ENCODE data around the gene CSRP1. TPM values are rescaled to one million over a fixed set of nuclear protein-coding genes. Genes with fewer than 3 reads are reported as not detected.

Gene CSRP1
- total and polyA plus RNA-seq, 5 donors from 2014 or later, result 63.8 to 115 (median 82.0) TPM

DNA sequence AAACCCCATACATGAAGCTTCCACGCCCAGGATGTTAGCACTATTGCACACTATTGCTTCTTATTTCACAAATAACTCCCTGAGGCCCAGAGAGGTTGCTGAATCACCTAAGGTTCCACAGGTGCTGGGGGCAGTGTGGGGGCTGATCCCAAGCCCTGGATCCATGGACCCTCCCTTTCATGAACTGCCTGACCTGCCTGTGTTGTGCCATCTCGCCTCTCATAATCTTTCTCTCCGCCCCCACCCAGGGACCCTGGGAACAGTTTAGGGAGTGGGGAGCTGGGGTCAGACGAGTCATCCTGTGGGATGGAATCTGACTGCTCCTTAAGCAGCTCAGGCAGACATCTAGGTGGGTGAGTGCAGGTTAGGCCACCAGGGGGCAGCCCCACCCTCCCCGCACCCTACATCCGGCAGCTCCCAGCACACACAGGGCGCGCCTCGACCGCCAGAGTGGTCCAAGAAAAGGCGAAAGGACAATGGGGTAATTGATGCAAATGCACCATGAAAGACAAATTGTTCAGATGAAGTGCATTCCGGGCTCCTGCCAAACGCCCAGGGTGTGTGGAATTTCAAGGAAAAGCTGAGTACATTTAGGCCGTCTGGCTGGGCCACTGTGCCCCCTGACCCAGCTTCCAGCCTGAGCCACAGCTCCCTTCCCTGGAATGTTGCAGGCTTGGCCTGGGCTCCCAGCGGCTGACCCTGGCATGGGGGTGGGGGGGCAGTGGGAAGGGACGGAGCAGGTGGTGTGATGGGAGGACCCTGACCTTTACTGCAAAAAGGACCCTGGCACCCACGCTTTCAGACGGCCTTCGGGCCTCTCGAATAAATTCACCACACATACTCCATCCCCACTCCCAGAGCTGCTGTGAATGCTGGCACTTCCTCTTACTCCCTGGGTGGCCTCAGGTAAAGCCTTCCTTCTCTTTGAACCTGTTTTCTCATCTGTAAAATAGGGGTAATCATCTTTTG is 58.7 kb downstream of the CSRP1 start:
- no peak overlapping the region for H3K4me3 ChIP-seq (ENCODE audit: low read depth, low read length)
- H3K36me3 Mint-ChIP-seq, result peaks cover 3% of the 10 kb centered on the region
- no peaks in the 10 kb centered on the region for H3K36me3 ChIP-seq (ENCODE audit: control insufficient read depth, insufficient read depth, low read length)
- H3K9me3 ChIP-seq (ENCODE audit: control insufficient read depth in 2 of 2, low read length in 2 of 2), result no peaks in the 10 kb centered on the region
- no peak overlapping the region for H3K27ac Mint-ChIP-seq
- H3K27me3 ChIP-seq (ENCODE audit: control insufficient read depth, insufficient read depth, low read length), result no peaks in the 10 kb centered on the region
- H3K9me3 Mint-ChIP-seq, result peaks cover 0 to 1% (median 0%) of the 10 kb centered on the region in 7 donors
- H3K4me3 Mint-ChIP-seq, result no peak overlapping the region
- H3K27me3 Mint-ChIP-seq, result peaks cover 32% of the 10 kb centered on the region
- peaks cover 2 to 6% (median 5%) of the 10 kb centered on the region in 4 donors for H3K4me1 Mint-ChIP-seq
- peaks cover 4% of the 10 kb centered on the region for H3K4me1 ChIP-seq (ENCODE audit: control insufficient read depth, insufficient read depth, low read length, poor library complexity, severe bottlenecking)
- DNase-seq, result peak; percentile 11 to 80 (median 34)
- no peak overlapping the region for H3K27ac ChIP-seq (ENCODE audit: insufficient read depth, low read length, poor library complexity, severe bottlenecking)
- peak; percentile 85 to 86 for ATAC-seq (ENCODE audit: low read depth in 2 of 2)

DNA sequence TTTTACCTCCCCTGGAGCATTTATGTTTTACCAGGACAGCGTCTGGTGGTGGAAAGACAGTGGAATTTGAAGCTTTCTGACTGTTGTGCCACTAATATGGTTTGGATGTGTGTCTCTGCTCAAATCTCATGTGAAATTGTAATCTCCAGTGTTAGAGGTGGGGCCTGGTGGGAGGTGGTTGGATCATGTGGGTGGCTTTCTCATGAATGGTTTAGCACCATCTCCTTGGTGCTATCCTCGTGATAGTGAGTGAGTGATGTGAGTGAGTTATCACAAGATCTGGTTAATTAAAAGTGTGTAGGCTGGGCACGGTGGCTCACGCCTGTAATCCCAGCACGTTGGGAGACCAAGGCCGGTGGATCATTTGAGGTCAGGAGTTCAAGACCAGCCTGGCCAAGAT is 61.6 kb downstream of the CSRP1 start:
- Mint-ChIP-seq H3K27ac (no peak overlapping the region), H3K9me3 (peaks cover 0 to 2% (median 0%) of the 10 kb centered on the region in 7 donors), H3K4me1 (peaks cover 2 to 6% (median 5%) of the 10 kb centered on the region in 4 donors), H3K27me3 (peaks cover 31% of the 10 kb centered on the region), H3K4me3 (no peak overlapping the region), H3K36me3 (peaks cover 3% of the 10 kb centered on the region)
- Histone ChIP-seq H3K27ac (ENCODE audit: insufficient read depth, low read length, poor library complexity, severe bottlenecking) (no peak overlapping the region), H3K9me3 (ENCODE audit: control insufficient read depth in 2 of 2, low read length in 2 of 2) (no peaks in the 10 kb centered on the region), H3K4me1 (ENCODE audit: control insufficient read depth, insufficient read depth, low read length, poor library complexity, severe bottlenecking) (no peaks in the 10 kb centered on the region), H3K4me3 (ENCODE audit: low read depth, low read length) (no peak overlapping the region), H3K36me3 (ENCODE audit: control insufficient read depth, insufficient read depth, low read length) (no peaks in the 10 kb centered on the region), H3K27me3 (ENCODE audit: control insufficient read depth, insufficient read depth, low read length) (peaks cover 7% of the 10 kb centered on the region)
- no peak for ATAC-seq (ENCODE audit: low read depth in 2 of 2)
- no peak for DNase-seq

DNA sequence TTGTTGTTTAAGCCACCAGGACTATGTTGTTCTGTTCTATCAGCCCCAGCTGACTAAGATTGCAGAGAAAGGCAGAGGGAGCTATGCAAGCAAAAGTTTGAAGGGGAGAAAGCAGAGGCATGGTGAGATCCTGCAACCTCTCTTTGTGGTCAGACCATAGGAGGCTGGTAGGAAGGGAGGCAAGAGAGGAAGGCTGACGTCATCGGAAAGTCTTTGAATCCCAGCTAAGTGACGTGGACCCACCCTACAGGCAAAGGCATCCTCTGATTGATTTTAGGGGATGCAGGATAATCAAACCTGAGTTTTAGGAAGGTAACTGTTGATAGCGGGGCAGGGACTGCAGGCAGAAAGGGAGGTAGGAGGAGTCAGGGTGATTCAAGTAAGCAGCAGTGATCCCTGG is 62.1 kb downstream of the CSRP1 start:
- H3K9me3 Mint-ChIP-seq, result peaks cover 0 to 2% (median 0%) of the 10 kb centered on the region in 7 donors
- ATAC-seq (ENCODE audit: low read depth in 2 of 2), result no peak
- no peak for DNase-seq
- Histone ChIP-seq H3K27ac (ENCODE audit: insufficient read depth, low read length, poor library complexity, severe bottlenecking) (no peak overlapping the region), H3K4me3 (ENCODE audit: low read depth, low read length) (no peak overlapping the region), H3K27me3 (ENCODE audit: control insufficient read depth, insufficient read depth, low read length) (peaks cover 7% of the 10 kb centered on the region), H3K9me3 (ENCODE audit: control insufficient read depth in 2 of 2, low read length in 2 of 2) (no peaks in the 10 kb centered on the region), H3K4me1 (ENCODE audit: control insufficient read depth, insufficient read depth, low read length, poor library complexity, severe bottlenecking) (no peaks in the 10 kb centered on the region), H3K36me3 (ENCODE audit: control insufficient read depth, insufficient read depth, low read length) (no peaks in the 10 kb centered on the region)
- peaks cover under 1% of the 10 kb centered on the region for H3K36me3 Mint-ChIP-seq
- H3K27me3 Mint-ChIP-seq, result peaks cover 33% of the 10 kb centered on the region
- no peak overlapping the region for H3K4me3 Mint-ChIP-seq
- H3K27ac Mint-ChIP-seq, result no peak overlapping the region
- peaks cover 1 to 6% (median 4%) of the 10 kb centered on the region in 4 donors for H3K4me1 Mint-ChIP-seq

- H3K4me1 Mint-ChIP-seq, result peaks cover 0 to 6% (median 4%) of the 10 kb centered on the region in 4 donors
- Histone ChIP-seq H3K9me3 (ENCODE audit: control insufficient read depth in 2 of 2, low read length in 2 of 2) (no peaks in the 10 kb centered on the region), H3K27me3 (ENCODE audit: control insufficient read depth, insufficient read depth, low read length) (peaks cover 7% of the 10 kb centered on the region), H3K4me3 (ENCODE audit: low read depth, low read length) (no peak overlapping the region), H3K36me3 (ENCODE audit: control insufficient read depth, insufficient read depth, low read length) (no peaks in the 10 kb centered on the region), H3K27ac (ENCODE audit: insufficient read depth, low read length, poor library complexity, severe bottlenecking) (no peak overlapping the region), H3K4me1 (ENCODE audit: control insufficient read depth, insufficient read depth, low read length, poor library complexity, severe bottlenecking) (no peaks in the 10 kb centered on the region)
- H3K9me3 Mint-ChIP-seq, result peaks cover 0 to 2% (median 0%) of the 10 kb centered on the region in 7 donors
- H3K36me3 Mint-ChIP-seq, result no peaks in the 10 kb centered on the region
- H3K27me3 Mint-ChIP-seq, result peaks cover 32% of the 10 kb centered on the region
- H3K4me3 Mint-ChIP-seq, result no peak overlapping the region
- ATAC-seq (ENCODE audit: low read depth in 2 of 2), result no peak
- peak overlapping the region in 1 of 3 donors; percentile 67 for H3K27ac Mint-ChIP-seq
- DNase-seq, result no peak
Observed at GRCh38 chr1:201443747-201444146, 63.2 kb downstream of the CSRP1 start.

DNA sequence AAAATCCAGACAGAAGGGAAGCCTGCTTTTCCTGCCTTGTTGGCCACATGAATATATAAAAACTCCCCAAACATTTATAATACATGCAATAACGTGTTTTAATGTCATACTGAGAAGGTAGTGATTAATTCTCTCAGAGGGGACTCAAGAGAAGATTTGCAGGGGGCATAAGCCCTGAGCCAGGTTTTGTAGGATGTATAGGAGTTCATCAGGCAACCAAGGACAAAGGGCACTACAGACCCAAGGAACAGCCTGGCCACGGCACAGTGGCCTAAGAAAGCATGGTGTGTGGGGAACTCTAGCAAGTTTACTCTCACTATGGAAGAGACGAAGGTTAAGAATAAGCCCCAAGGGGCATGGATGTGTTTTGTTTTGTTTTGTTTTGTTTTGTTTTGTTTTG is 70.0 kb downstream of the CSRP1 start:
- H3K27ac Mint-ChIP-seq, result no peak overlapping the region
- H3K27me3 ChIP-seq (ENCODE audit: control insufficient read depth, insufficient read depth, low read length), result peaks cover 7% of the 10 kb centered on the region
- no peak overlapping the region for H3K4me3 ChIP-seq (ENCODE audit: low read depth, low read length)

GRCh38 chr1:201436393-201436792 is 70.5 kb downstream of the CSRP1 start:
- no peak overlapping the region for H3K27ac Mint-ChIP-seq

More for the DNA sequence above, 70.0 kb downstream of the CSRP1 start:
- Mint-ChIP-seq H3K4me1 (peaks cover 0 to 6% (median 4%) of the 10 kb centered on the region in 4 donors), H3K27me3 (peaks cover 33% of the 10 kb centered on the region), H3K4me3 (no peak overlapping the region), H3K36me3 (peaks cover 4% of the 10 kb centered on the region), H3K9me3 (peaks cover 0 to 2% (median 0%) of the 10 kb centered on the region in 7 donors)
- no peaks in the 10 kb centered on the region for H3K4me1 ChIP-seq (ENCODE audit: control insufficient read depth, insufficient read depth, low read length, poor library complexity, severe bottlenecking)
- DNase-seq (no peak), ATAC-seq (ENCODE audit: low read depth in 2 of 2) (no peak)
- no peaks in the 10 kb centered on the region for H3K36me3 ChIP-seq (ENCODE audit: control insufficient read depth, insufficient read depth, low read length)
- no peak overlapping the region for H3K27ac ChIP-seq (ENCODE audit: insufficient read depth, low read length, poor library complexity, severe bottlenecking)
- no peaks in the 10 kb centered on the region for H3K9me3 ChIP-seq (ENCODE audit: control insufficient read depth in 2 of 2, low read length in 2 of 2)

DNA sequence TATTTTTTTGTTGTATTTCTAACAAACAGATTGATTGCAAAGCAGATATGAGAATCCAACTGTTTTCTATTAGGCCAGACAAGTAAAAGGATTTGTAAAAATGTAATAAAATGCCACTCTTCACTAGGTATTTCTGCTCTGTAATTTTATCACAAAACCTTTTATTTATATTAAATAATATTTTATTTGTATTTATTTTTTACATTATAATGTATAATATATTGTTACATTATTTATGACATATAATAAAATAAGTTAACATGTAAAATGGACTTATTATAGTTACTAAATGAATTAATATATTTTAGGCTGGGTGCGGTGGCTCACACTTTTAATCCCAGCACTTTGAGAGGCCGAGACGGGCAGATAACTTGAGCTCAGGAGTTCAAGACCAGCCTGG is 72.7 kb downstream of the CSRP1 start:
- no peak overlapping the region for H3K27ac ChIP-seq (ENCODE audit: insufficient read depth, low read length, poor library complexity, severe bottlenecking)
- no peak overlapping the region for H3K4me3 Mint-ChIP-seq
- peaks cover 0 to 6% (median 4%) of the 10 kb centered on the region in 4 donors for H3K4me1 Mint-ChIP-seq
- H3K36me3 Mint-ChIP-seq, result peaks cover 4% of the 10 kb centered on the region
- DNase-seq (no peak), ATAC-seq (ENCODE audit: low read depth in 2 of 2) (no peak)
- H3K4me1 ChIP-seq (ENCODE audit: control insufficient read depth, insufficient read depth, low read length, poor library complexity, severe bottlenecking), result no peaks in the 10 kb centered on the region
- H3K27ac Mint-ChIP-seq, result no peak overlapping the region
- no peak overlapping the region for H3K4me3 ChIP-seq (ENCODE audit: low read depth, low read length)
- no peaks in the 10 kb centered on the region for H3K9me3 Mint-ChIP-seq
- no peaks in the 10 kb centered on the region for H3K27me3 ChIP-seq (ENCODE audit: control insufficient read depth, insufficient read depth, low read length)
- H3K27me3 Mint-ChIP-seq, result peaks cover 29% of the 10 kb centered on the region
- H3K36me3 ChIP-seq (ENCODE audit: control insufficient read depth, insufficient read depth, low read length), result no peaks in the 10 kb centered on the region
- H3K9me3 ChIP-seq (ENCODE audit: control insufficient read depth in 2 of 2, low read length in 2 of 2), result no peaks in the 10 kb centered on the region

More at GRCh38 chr1:201436393-201436792, 70.5 kb downstream of the CSRP1 start:
- Histone ChIP-seq H3K36me3 (ENCODE audit: control insufficient read depth, insufficient read depth, low read length) (no peaks in the 10 kb centered on the region), H3K9me3 (ENCODE audit: control insufficient read depth in 2 of 2, low read length in 2 of 2) (no peaks in the 10 kb centered on the region), H3K4me1 (ENCODE audit: control insufficient read depth, insufficient read depth, low read length, poor library complexity, severe bottlenecking) (no peaks in the 10 kb centered on the region), H3K27me3 (ENCODE audit: control insufficient read depth, insufficient read depth, low read length) (peaks cover 7% of the 10 kb centered on the region), H3K27ac (ENCODE audit: insufficient read depth, low read length, poor library complexity, severe bottlenecking) (no peak overlapping the region), H3K4me3 (ENCODE audit: low read depth, low read length) (no peak overlapping the region)
- ATAC-seq (ENCODE audit: low read depth in 2 of 2), result no peak
- H3K36me3 Mint-ChIP-seq, result peaks cover 4% of the 10 kb centered on the region
- peaks cover 33% of the 10 kb centered on the region for H3K27me3 Mint-ChIP-seq
- peaks cover 0 to 6% (median 4%) of the 10 kb centered on the region in 4 donors for H3K4me1 Mint-ChIP-seq
- no peak for DNase-seq
- H3K9me3 Mint-ChIP-seq, result peaks cover 0 to 2% (median 0%) of the 10 kb centered on the region in 7 donors
- no peak overlapping the region for H3K4me3 Mint-ChIP-seq
